NT2/D1 (cell line): ENCODE results near the gene MYH15.

Experiments used
- SUZ12 ChIP-seq: IDR thresholded peaks from 2 replicates; pipeline ENCODE4 v1.6.1; 2011; ENCODE audit not compliant: insufficient read length, insufficient read depth; ENCODE audit errors: extremely low read depth
- YY1 ChIP-seq: IDR thresholded peaks from 2 replicates; pipeline ENCODE4 v1.6.1; 2011; ENCODE audit not compliant: insufficient read length, insufficient read depth
- ZNF274 ChIP-seq: IDR thresholded peaks from 2 replicates; pipeline ENCODE4 v1.6.1; 2011; ENCODE audit warnings: mild to moderate bottlenecking, low read depth, low read length

- no peak for TF ChIP-seq YY1
- no peak for TF ChIP-seq ZNF274
- no peak for TF ChIP-seq SUZ12
Measured at GRCh38 chr3:108432431-108432830, 78.0 kb downstream of the MYH15 start.
